GM18861 (cell line): Measurements from ENCODE around the gene PTPN9.
"Not testable (repeated sequence)": the region's sequence is repeated elsewhere in the genome, so short reads cannot be mapped to it uniquely, and the experiment has no call there.

ENCODE experiments used
- ATAC-seq: cut with Tn5 transposase; IDR thresholded peaks from one replicate; pipeline ENCODE4 v1.9.1; 2021; ENCODE audit not compliant: unreplicated experiment

PTPN9 gene

DNA sequence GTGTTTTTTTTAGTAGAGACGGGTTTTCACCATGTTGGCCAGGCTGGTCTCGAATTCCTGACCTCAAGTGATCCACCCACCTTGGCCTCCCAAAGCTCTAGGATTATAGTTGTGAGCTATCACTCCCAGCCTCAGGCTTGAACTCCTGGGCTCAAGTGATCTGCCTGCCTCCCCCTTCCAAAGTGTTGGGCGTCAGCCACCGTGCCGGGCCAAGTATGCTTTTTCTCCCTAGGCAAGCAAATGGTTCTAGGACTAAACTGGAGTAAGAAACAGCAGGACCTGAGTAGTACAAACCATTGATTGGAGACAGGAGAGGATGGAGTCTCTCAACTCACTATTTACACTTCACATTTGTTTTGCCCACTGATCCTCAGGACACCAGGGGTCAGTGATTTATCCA, 4.6 kb upstream of the PTPN9 start:
- ATAC-seq = no peak

DNA sequence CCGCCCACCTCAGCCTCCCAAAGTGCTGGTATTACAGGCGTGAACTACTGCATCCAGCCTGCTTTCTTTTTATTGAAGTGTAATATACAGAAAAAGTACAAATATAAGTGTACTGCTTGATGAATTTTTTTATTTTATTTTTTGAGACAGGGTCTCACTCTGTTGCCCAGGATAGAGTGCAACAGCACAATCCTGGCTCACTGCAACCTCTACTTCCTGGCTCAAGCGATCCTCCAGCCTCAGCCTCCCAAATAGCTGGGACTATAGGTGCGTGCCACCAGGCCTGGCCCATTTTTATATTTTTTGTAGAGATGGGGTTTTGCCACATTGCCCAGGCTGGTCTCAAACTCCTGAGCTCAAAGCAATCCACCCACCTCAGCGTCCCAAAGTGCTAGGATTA, 3.8 kb upstream of the PTPN9 start:
- ATAC-seq = not testable (repeated sequence)

- ATAC-seq = no peak
Measured at GRCh38 chr15:75578173-75578947, 755 bp downstream of the PTPN9 start.

- ATAC-seq = no peak
Measured at GRCh38 chr15:75577401-75578172, 1.5 kb downstream of the PTPN9 start.

DNA sequence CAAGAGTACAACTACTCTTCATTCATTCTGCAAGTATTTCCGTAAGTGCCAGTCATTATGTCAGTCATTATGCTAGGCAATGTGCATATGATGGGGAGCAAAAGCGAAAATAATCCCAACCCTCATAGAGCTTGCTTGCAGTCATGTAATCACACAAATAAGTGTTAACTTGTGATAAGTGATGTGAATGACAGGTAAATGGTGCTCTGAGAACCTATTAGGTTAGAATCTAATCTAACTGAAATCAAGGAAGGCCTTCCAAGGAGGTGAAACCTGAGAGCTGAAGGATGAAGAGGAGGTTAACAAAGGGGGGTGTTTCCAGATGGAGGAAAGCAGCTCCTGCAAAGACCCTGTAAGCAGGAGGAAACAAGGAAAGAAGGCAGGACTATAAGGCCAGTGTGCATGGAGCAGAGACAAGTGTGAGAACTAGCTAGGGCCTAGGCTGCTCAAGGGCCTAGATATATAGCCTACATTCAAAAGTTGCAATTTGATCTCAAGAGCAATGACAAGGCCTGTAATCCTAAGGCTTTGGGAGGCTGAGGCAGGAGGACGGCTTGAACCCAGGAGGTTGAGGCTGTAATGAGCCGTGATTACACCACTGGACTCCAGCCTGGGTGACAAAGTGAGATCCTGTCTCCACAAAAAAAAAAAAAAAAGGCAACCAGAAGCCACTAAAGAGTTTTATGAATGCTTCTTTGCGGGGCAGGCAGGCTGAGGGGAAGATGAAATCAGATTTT, 5.3 kb downstream of the PTPN9 start:
- no peak for ATAC-seq

- no peak for ATAC-seq
Measured at GRCh38 chr15:75570126-75570845, 8.8 kb downstream of the PTPN9 start.

GRCh38 chr15:75565062-75565970, 13.8 kb downstream of the PTPN9 start:
- no peak for ATAC-seq

- ATAC-seq = no peak
Measured at GRCh38 chr15:75561888-75562287, 17.2 kb downstream of the PTPN9 start.

DNA sequence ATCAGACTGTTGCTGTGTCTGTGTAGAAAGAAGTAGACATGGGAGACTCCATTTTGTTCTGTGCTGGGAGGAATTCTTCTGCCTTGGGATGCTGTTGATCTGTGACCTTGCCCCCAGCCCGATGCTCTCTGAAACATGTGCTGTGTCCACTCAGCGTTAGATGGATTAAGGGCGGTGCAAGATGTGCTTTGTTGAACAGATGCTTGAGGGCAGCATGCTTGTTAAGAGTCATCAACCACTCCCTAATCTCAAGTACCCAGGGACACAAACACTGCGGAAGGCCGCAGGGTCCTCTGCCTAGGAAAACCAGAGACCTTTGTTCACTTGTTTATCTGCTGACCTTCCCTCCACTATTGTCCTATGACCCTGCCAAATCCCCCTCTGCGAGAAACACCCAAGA, 19.8 kb downstream of the PTPN9 start:
- not testable (repeated sequence) for ATAC-seq

DNA sequence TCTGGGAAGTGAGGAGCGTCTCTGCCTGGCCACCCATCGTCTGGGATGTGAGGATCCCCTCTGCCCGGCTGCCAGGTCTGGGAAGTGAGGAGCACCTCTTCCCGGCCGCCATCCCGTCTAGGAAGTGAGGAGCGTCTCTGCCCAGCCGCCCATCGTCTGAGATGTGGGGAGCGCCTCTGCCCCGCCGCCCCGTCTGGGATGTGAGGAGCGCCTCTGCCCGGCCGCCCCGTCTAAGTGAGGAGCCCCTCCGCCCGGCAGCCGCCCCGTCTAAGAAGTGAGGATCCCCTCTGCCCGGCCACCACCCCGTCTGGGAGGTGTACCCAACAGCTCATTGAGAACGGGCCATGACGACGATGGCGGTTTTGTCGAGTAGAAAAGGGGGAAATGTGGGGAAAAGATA, 20.2 kb downstream of the PTPN9 start:
- not testable (repeated sequence) for ATAC-seq

DNA sequence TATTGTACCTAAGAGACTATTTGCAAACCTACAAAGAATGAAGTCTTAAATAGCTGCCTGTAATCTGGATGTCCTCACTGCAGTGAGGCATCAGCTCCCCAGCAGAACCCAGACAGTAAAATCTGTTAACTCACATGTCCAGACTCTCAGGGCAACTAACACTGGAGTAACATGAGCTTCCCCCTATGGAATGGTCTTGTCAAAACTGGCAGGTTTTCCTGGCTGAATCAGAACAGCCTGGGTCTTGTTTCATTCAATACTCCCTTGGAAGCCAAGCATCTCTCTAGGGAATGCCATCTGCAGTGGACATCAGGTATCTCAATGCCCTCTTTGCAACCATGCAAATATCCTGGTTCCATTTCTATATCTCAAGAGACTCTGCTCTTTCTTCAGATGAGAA, 24.4 kb downstream of the PTPN9 start:
- ATAC-seq = no peak

DNA sequence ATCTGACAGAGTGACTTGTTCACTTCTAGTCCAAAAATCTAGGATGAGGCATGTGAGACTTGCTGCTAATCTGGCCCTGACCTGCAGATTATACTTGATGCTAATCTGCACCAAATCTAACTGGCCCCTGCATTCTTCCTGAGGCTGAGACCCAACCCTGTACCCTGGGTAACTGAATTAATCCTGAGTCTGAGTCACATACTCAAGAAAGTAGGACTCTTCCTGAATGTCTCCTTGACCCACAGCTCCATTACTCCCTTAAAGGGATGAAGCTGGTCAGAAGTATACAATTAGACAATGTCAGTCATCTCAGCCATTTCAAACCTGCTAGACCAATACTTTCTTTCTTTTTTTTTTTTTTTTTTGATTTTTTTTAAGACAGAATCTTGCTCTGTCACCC, 25.5 kb downstream of the PTPN9 start:
- ATAC-seq = no peak

DNA sequence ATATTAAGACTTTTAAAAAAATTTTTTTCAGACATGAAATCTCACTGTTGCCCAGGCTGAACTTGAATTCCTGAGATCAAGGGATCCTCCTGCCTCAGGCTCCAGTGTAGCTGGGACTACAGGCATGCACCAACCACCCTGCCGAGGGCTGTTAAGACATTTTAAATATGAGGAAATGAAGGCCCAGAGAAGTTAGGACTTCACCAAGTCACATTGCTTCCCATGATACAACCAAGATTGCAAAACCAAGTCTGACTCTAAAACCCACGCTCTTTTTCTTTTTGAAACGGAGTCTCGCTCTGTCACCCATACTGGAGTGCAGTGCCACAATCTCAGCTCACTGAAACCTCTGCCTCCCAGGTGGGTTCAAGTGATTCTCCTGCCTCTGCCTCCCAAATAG, 28.0 kb downstream of the PTPN9 start:
- ATAC-seq = no peak

- no peak for ATAC-seq
Measured at GRCh38 chr15:75545064-75545463, 34.1 kb downstream of the PTPN9 start.

DNA sequence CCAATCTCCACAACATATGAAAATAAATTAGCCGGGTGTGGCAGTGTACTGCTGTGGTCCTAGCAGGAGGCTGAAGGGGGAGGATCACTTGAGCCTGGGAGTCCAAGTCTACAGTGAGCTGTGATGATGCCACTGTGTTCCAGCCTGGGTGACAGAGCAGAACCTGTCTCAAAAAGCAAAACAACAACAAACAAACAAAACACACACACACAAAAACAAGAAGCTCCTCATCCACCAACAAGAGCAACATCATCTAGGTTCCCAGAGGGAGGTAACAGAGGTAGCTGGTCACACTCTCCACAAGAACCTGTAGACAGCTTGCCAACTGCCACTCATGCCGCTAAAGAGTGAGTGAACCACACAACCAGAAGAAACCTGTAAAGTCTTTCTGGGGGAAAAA, 34.8 kb downstream of the PTPN9 start:
- no peak for ATAC-seq

DNA sequence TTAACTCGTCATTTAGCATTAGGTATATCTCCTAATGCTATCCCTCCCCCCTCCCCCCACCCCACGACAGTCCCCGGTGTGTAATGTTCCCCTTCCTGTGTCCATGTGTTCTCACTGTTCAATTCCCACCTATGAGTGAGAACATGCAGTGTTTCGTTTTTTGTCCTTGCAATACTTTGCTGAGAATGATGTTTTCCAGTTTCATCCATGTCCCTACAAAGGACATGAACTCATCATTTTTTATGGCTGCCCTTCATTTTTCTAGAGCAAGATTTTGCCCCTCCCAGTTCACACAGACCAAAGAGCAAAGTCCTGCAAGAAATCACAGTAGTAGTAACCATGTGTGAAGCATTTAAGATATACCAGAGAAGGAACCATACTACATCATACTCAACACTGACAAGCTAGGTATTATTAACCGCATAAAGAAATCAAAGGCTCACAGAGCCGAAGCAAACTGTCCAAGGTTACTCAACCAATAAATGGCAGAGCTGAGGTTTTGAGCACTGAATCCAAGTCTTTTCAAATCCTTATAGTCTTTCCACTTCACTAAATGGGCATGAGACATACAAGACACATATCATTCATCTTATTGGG, 36.1 kb downstream of the PTPN9 start:
- not testable (repeated sequence) for ATAC-seq

DNA sequence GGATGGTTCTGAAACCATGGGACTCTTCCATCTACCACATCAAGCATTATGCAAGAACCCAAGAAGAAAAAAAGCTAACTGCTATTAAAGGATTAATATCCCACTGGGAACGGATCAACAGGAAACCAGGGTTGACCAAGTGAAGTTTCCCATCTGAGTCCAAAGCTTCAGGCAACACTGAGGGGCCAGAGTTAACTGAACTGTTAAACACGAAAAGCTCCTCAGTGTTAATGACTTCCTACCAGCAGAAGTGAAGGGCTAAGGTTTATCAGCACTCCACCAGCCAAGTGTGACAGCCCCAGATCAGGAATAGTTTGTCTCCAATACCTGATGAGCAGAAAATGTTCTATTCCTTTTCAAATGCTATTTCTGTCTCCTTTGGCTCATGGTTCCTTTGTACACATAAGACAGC, 36.7 kb downstream of the PTPN9 start:
- ATAC-seq = no peak

- no peak for ATAC-seq
Measured at GRCh38 chr15:75538376-75538775, 40.7 kb downstream of the PTPN9 start.

DNA sequence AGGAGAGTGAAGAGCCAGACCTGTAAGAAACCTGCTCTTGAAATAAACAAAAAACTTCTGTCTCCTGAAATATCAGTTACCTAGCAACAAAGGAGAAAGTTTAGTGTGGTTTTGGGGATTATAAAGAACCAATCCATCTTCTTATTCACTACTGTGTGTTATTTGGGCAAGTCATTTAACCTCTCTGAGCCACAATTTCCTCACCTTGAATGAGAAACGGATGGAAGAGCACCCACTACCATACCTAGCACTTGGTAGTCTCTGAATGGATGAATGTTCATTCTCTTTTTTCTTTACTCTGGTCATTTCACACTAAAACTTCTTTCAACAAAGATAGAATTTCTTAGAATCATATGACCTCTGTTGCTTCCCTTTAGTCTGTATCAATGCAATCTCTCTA, 45.2 kb downstream of the PTPN9 start:
- no peak for ATAC-seq
